ENCODE data around the gene MARCKSL1. TPM values are rescaled to one million over a fixed set of nuclear protein-coding genes. Genes with fewer than 3 reads are reported as not detected.

The MARCKSL1 gene
- total and polyA plus RNA-seq, 5 donors from 2014 or later, result 27.5 to 59.4 (median 41.7) TPM

DNA sequence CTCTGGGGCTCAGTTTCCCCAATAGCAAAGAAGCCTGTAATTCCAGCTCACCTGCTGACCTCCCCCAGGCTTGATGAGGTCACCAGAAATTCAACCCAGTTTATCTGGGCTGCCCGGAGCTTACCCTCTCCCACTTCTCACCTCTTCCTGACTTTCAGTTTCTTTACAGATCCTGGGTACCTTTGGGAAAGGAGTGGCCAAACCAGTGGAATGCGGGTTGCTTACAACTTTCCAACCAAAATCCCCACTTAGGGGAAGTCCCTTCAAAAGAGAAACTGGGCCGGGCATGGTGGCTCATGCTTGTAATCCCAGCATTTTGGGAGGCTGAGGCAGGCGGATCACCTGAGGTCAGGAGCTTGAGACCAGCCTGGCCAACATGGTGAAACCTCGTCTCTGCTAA lies 5.9 kb upstream of the MARCKSL1 start:
- Mint-ChIP-seq H3K27me3 (no peaks in the 10 kb centered on the region), H3K4me1 (peaks cover 0 to 35% (median 19%) of the 10 kb centered on the region in 4 donors), H3K36me3 (no peaks in the 10 kb centered on the region), H3K4me3 (no peak overlapping the region), H3K27ac (no peak overlapping the region), H3K9me3 (no peaks in the 10 kb centered on the region)
- Histone ChIP-seq H3K4me1 (ENCODE audit: control insufficient read depth, insufficient read depth, low read length, poor library complexity, severe bottlenecking) (peaks cover 8% of the 10 kb centered on the region), H3K4me3 (ENCODE audit: low read depth, low read length) (no peak overlapping the region), H3K9me3 (ENCODE audit: control insufficient read depth in 2 of 2, low read length in 2 of 2) (no peaks in the 10 kb centered on the region), H3K27me3 (ENCODE audit: control insufficient read depth, insufficient read depth, low read length) (no peaks in the 10 kb centered on the region), H3K36me3 (ENCODE audit: control insufficient read depth, insufficient read depth, low read length) (no peaks in the 10 kb centered on the region), H3K27ac (ENCODE audit: insufficient read depth, low read length, poor library complexity, severe bottlenecking) (no peak overlapping the region)
- DNase-seq (no peak), ATAC-seq (ENCODE audit: low read depth in 2 of 2) (no peak)

DNA sequence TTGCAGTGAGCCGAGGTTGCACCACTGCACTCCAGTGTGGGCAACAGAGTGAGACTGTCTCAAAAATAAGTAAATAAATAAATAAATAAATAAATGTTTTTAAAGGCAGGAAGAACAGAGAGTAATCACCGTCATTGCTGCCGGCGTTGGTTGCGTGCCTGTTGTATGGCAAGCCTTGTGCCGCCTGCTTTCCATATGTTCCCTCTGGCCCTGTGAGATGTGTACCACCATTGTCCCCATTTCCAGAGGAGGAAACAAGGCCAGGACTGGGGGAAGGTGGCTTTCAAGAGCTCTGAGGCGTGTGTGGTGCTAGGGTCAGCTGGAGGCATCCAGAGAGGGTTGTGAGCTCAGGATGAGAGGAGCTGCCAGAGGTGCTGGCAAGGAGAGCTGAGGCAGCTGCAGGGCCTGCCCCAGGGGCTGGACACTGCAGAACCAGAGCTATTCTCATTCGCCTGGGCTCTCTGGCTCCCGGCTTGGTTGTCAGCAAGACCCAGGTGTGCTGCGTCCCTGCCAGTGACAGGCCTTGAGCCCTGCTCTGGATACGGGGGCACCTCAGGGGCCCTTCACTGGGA lies 5.2 kb upstream of the MARCKSL1 start:
- no peak for ATAC-seq (ENCODE audit: low read depth in 2 of 2)
- Mint-ChIP-seq H3K36me3 (no peaks in the 10 kb centered on the region), H3K9me3 (no peaks in the 10 kb centered on the region), H3K27ac (no peak overlapping the region), H3K27me3 (no peaks in the 10 kb centered on the region), H3K4me1 (peaks cover 0 to 37% (median 18%) of the 10 kb centered on the region in 4 donors), H3K4me3 (no peak overlapping the region)
- no peaks in the 10 kb centered on the region for H3K9me3 ChIP-seq (ENCODE audit: control insufficient read depth in 2 of 2, low read length in 2 of 2)
- H3K27me3 ChIP-seq (ENCODE audit: control insufficient read depth, insufficient read depth, low read length), result no peaks in the 10 kb centered on the region
- H3K4me1 ChIP-seq (ENCODE audit: control insufficient read depth, insufficient read depth, low read length, poor library complexity, severe bottlenecking), result peaks cover 15% of the 10 kb centered on the region
- no peaks in the 10 kb centered on the region for H3K36me3 ChIP-seq (ENCODE audit: control insufficient read depth, insufficient read depth, low read length)
- no peak overlapping the region for H3K27ac ChIP-seq (ENCODE audit: insufficient read depth, low read length, poor library complexity, severe bottlenecking)
- no peak overlapping the region for H3K4me3 ChIP-seq (ENCODE audit: low read depth, low read length)
- DNase-seq, result no peak

DNA sequence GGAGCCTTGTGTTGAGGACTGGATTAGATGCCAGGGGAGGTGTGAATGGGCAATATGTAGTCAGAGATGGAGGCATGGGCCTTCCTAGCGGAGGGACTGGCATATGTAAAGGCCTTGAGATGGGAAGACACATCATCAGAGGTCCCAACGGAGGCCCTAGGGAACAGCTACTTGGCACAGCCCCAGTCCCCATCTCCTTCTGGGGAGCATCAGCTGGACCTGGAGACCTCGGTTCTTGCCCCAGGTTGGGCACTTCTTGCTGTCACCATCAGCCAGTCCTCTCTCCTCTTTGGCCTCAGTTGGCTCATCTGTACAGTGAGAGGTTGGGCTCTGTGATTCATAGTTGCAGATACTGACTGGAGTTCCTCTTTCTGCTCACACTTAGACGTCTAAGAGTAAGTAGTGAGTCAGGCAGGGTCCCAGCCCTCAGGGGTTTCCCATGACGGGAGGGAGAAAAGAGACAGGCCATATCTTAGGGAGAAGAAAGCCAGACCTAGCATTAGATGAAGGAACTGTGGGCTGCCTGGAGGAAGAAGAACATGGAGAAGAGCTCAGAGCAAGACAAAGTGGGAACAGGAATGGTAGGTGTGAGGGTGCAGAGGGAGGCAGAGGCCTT lies 3.4 kb upstream of the MARCKSL1 start:
- ATAC-seq (ENCODE audit: low read depth in 2 of 2), result peak; percentile 9 to 21
- no peak for DNase-seq
- no peaks in the 10 kb centered on the region for H3K36me3 Mint-ChIP-seq
- H3K27me3 Mint-ChIP-seq, result peaks cover 5% of the 10 kb centered on the region
- H3K4me3 ChIP-seq (ENCODE audit: low read depth, low read length), result no peak overlapping the region
- peak overlapping the region in 2 of 3 donors; percentile 22 to 92 for H3K27ac Mint-ChIP-seq
- H3K4me1 Mint-ChIP-seq, result peaks cover 0 to 32% (median 18%) of the 10 kb centered on the region in 4 donors
- H3K9me3 ChIP-seq (ENCODE audit: control insufficient read depth in 2 of 2, low read length in 2 of 2), result no peaks in the 10 kb centered on the region
- no peaks in the 10 kb centered on the region for H3K9me3 Mint-ChIP-seq
- no peak overlapping the region for H3K4me3 Mint-ChIP-seq
- no peaks in the 10 kb centered on the region for H3K36me3 ChIP-seq (ENCODE audit: control insufficient read depth, insufficient read depth, low read length)
- H3K27ac ChIP-seq (ENCODE audit: insufficient read depth, low read length, poor library complexity, severe bottlenecking), result no peak overlapping the region
- no peaks in the 10 kb centered on the region for H3K27me3 ChIP-seq (ENCODE audit: control insufficient read depth, insufficient read depth, low read length)
- H3K4me1 ChIP-seq (ENCODE audit: control insufficient read depth, insufficient read depth, low read length, poor library complexity, severe bottlenecking), result peaks cover 28% of the 10 kb centered on the region

DNA sequence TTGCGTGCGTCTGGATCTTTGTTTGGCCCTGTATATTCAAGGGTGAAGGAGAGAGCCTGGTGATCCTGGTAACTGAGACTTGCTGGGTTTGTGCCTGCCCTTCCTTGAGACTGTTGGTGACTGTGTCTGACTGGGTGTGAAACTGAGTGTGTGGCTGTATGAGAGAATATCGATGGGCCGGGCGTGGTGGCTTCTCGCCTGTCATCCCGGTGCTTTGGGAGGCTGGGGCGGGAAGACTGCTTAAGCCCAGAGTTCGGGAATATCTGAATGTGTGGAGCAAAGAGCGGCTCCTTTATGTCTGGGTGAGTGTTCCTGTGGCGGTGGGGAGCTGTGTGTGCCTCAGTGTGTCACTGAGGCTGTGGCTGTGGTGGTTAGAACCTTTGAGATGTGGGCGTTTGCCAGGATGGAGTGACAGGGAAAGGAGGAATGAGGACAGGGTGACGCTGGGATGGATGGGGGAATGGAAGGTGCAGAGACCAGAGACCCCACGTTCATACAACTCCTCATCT lies 2.7 kb upstream of the MARCKSL1 start:
- H3K4me3 ChIP-seq (ENCODE audit: low read depth, low read length), result no peak overlapping the region
- no peak overlapping the region for H3K27ac Mint-ChIP-seq
- H3K27ac ChIP-seq (ENCODE audit: insufficient read depth, low read length, poor library complexity, severe bottlenecking), result no peak overlapping the region
- peaks cover 32% of the 10 kb centered on the region for H3K4me1 ChIP-seq (ENCODE audit: control insufficient read depth, insufficient read depth, low read length, poor library complexity, severe bottlenecking)
- H3K36me3 ChIP-seq (ENCODE audit: control insufficient read depth, insufficient read depth, low read length), result no peaks in the 10 kb centered on the region
- no peaks in the 10 kb centered on the region for H3K36me3 Mint-ChIP-seq
- H3K9me3 Mint-ChIP-seq, result no peaks in the 10 kb centered on the region
- DNase-seq, result no peak
- ATAC-seq (ENCODE audit: low read depth in 2 of 2), result no peak
- no peaks in the 10 kb centered on the region for H3K9me3 ChIP-seq (ENCODE audit: control insufficient read depth in 2 of 2, low read length in 2 of 2)
- H3K4me3 Mint-ChIP-seq, result peak overlapping the region in 2 of 4 donors; percentile 29 to 75
- peaks cover 5% of the 10 kb centered on the region for H3K27me3 Mint-ChIP-seq
- peaks cover 0 to 40% (median 24%) of the 10 kb centered on the region in 4 donors for H3K4me1 Mint-ChIP-seq
- no peaks in the 10 kb centered on the region for H3K27me3 ChIP-seq (ENCODE audit: control insufficient read depth, insufficient read depth, low read length)

DNA sequence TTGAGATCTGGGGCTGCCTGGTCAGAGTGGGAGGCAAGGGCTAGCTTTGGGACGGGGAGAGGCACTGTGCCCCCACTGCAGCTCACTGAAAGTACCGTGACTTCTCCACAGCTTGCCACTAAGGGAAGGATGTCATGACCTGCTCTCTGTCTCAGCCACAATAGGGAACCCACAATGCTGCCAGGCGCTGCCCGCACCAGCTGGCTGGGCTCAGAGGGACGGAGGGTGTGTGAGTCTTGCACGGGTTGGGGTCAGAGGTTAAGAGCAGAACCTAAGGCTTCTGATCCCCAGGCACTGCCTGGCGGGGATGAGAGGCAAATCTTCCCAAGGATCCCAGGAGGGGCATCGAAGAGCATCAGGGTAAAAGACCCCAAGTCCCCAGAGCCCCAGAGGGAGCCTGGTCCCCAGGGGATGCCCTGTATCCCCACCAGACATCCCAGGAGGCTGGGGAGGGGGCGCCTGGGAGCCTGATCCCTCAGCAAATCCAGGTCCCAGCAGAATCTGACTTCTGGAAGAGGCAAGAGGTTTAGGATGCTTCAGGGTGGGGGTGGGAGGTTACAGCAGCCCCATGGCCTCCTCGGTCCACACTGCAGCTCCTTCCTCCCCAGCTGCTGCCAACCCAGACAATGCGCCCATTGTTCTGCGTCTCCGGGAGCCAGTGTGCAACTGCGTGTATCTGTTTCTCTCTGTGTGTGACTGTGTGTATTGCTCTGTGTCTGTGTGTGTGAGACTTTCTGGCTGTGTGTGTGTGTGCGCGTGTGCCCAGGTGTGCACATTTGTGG lies 2.0 kb upstream of the MARCKSL1 start:
- no peak for ATAC-seq (ENCODE audit: low read depth in 2 of 2)
- H3K4me3 Mint-ChIP-seq, result peak overlapping the region in 2 of 4 donors; percentile 29 to 75
- H3K4me1 Mint-ChIP-seq, result peaks cover 0 to 41% (median 28%) of the 10 kb centered on the region in 4 donors
- H3K9me3 Mint-ChIP-seq, result no peaks in the 10 kb centered on the region
- no peak overlapping the region for H3K27ac ChIP-seq (ENCODE audit: insufficient read depth, low read length, poor library complexity, severe bottlenecking)
- H3K27me3 ChIP-seq (ENCODE audit: control insufficient read depth, insufficient read depth, low read length), result no peaks in the 10 kb centered on the region
- DNase-seq, result no peak
- peaks cover 5% of the 10 kb centered on the region for H3K27me3 Mint-ChIP-seq
- no peaks in the 10 kb centered on the region for H3K36me3 Mint-ChIP-seq
- H3K9me3 ChIP-seq (ENCODE audit: control insufficient read depth in 2 of 2, low read length in 2 of 2), result no peaks in the 10 kb centered on the region
- H3K4me3 ChIP-seq (ENCODE audit: low read depth, low read length), result no peak overlapping the region
- peaks cover 4% of the 10 kb centered on the region for H3K36me3 ChIP-seq (ENCODE audit: control insufficient read depth, insufficient read depth, low read length)
- peaks cover 32% of the 10 kb centered on the region for H3K4me1 ChIP-seq (ENCODE audit: control insufficient read depth, insufficient read depth, low read length, poor library complexity, severe bottlenecking)
- peak overlapping the region in 2 of 3 donors; percentile 21 to 26 for H3K27ac Mint-ChIP-seq

DNA sequence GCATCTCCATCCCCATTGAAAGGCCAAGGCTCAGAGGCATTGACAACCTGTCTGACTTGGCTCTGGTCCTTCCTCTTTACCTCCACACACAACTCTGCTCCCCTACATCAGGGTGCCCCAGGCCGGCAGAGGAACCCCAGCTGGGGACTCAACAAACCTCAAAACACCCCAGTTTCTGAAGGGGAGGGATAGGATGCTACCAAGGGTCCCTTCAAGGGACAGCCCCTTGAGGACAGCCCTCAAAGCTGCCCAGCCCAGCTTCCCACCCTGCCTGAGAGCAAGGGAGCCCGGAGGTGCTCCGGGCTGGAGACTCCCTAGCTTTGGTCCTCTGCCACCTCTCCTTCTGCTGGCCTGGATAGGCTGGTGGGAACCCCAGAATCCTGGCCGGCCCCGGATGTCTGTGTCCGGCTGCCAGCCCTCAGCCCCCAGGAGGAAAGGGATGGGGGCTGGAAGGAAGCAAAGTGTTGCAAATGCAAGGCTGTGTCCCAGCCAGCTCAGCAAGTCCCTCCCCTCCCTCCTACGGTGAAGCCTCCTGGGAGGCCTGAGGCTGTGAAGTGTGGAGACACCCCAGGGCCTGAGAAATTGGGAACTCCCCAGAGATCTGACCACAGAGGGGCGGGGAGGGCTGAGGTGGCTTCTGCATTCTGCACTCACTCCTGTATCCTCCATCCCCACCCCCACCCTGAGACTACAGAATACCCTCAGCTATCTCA lies 1.1 kb upstream of the MARCKSL1 start:
- Histone ChIP-seq H3K9me3 (ENCODE audit: control insufficient read depth in 2 of 2, low read length in 2 of 2) (no peaks in the 10 kb centered on the region), H3K4me3 (ENCODE audit: low read depth, low read length) (no peak overlapping the region), H3K4me1 (ENCODE audit: control insufficient read depth, insufficient read depth, low read length, poor library complexity, severe bottlenecking) (peaks cover 32% of the 10 kb centered on the region), H3K27me3 (ENCODE audit: control insufficient read depth, insufficient read depth, low read length) (no peaks in the 10 kb centered on the region), H3K36me3 (ENCODE audit: control insufficient read depth, insufficient read depth, low read length) (peaks cover 12% of the 10 kb centered on the region), H3K27ac (ENCODE audit: insufficient read depth, low read length, poor library complexity, severe bottlenecking) (no peak overlapping the region)
- peak overlapping the region; percentile 76 to 89 (median 86) for H3K4me3 Mint-ChIP-seq
- H3K27ac Mint-ChIP-seq, result peak overlapping the region in 1 of 3 donors; percentile 46
- peak in 2 of 3 donors; percentile 30 to 33 for DNase-seq
- no peaks in the 10 kb centered on the region for H3K36me3 Mint-ChIP-seq
- ATAC-seq (ENCODE audit: low read depth in 2 of 2), result no peak
- no peaks in the 10 kb centered on the region for H3K9me3 Mint-ChIP-seq
- peaks cover 5% of the 10 kb centered on the region for H3K27me3 Mint-ChIP-seq
- peaks cover 0 to 34% (median 25%) of the 10 kb centered on the region in 4 donors for H3K4me1 Mint-ChIP-seq

DNA sequence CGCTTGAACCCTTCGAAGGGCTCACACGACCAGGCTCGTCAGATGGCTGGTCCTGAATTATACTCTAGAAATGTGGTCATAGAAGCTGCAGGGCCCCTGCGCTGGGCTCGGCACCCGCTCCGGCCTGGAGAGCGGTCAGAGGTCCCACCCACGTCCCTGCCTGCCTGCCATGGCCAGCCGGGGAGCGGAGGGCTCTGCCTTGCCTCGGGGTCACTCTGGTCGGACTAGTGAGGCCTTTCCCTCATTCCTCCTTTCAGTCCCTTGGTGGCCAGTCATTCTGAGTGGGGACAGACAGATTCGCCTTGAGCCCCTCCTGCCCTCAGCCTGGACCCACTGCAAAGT lies 529 bp upstream of the MARCKSL1 start:
- peaks cover 18% of the 10 kb centered on the region for H3K36me3 ChIP-seq (ENCODE audit: control insufficient read depth, insufficient read depth, low read length)
- H3K9me3 Mint-ChIP-seq, result no peaks in the 10 kb centered on the region
- H3K4me3 Mint-ChIP-seq, result peak overlapping the region; percentile 76 to 89 (median 86)
- no peaks in the 10 kb centered on the region for H3K9me3 ChIP-seq (ENCODE audit: control insufficient read depth in 2 of 2, low read length in 2 of 2)
- no peaks in the 10 kb centered on the region for H3K27me3 ChIP-seq (ENCODE audit: control insufficient read depth, insufficient read depth, low read length)
- peaks cover 5% of the 10 kb centered on the region for H3K27me3 Mint-ChIP-seq
- no peak for DNase-seq
- ATAC-seq (ENCODE audit: low read depth in 2 of 2), result no peak
- no peak overlapping the region for H3K27ac Mint-ChIP-seq
- no peak overlapping the region for H3K4me3 ChIP-seq (ENCODE audit: low read depth, low read length)
- H3K4me1 Mint-ChIP-seq, result peaks cover 0 to 34% (median 25%) of the 10 kb centered on the region in 4 donors
- H3K4me1 ChIP-seq (ENCODE audit: control insufficient read depth, insufficient read depth, low read length, poor library complexity, severe bottlenecking), result peaks cover 32% of the 10 kb centered on the region
- H3K36me3 Mint-ChIP-seq, result peaks cover 4% of the 10 kb centered on the region
- no peak overlapping the region for H3K27ac ChIP-seq (ENCODE audit: insufficient read depth, low read length, poor library complexity, severe bottlenecking)
